ENCODE measurements around the gene F3.

Gene F3

GRCh38 chr1:94531664-94532063, 9.9 kb downstream of the F3 start:
- H3K27me3 Mint-ChIP-seq = peaks cover 48% of the 10 kb centered on the region
- no peak overlapping the region for H3K4me3 Mint-ChIP-seq

GRCh38 chr1:94530373-94530878, 11.1 kb downstream of the F3 start:
- no peaks in the 10 kb centered on the region for H3K36me3 Mint-ChIP-seq (ENCODE audit: insufficient read depth)
- DNase-seq (ENCODE audit: low spot score in 2 of 2) (no peak), ATAC-seq (replicated peaks; ENCODE audit: extremely low read depth, poor library complexity, severe bottlenecking) (no peak)
- H3K27ac Mint-ChIP-seq (ENCODE audit: low read depth) = no peak overlapping the region
- H3K4me1 Mint-ChIP-seq = no peaks in the 10 kb centered on the region
- H3K9me3 Mint-ChIP-seq = no peaks in the 10 kb centered on the region
- H3K27me3 Mint-ChIP-seq = peaks cover 36% of the 10 kb centered on the region
- no peak overlapping the region for H3K4me3 Mint-ChIP-seq

More at GRCh38 chr1:94531664-94532063, 9.9 kb downstream of the F3 start:
- no peak for DNase-seq (ENCODE audit: low spot score in 2 of 2)
- no peak overlapping the region for H3K27ac Mint-ChIP-seq (ENCODE audit: low read depth)
- no peaks in the 10 kb centered on the region for H3K9me3 Mint-ChIP-seq
- H3K36me3 Mint-ChIP-seq (ENCODE audit: insufficient read depth) = no peaks in the 10 kb centered on the region
- H3K4me1 Mint-ChIP-seq = no peaks in the 10 kb centered on the region
- ATAC-seq (replicated peaks; ENCODE audit: extremely low read depth, poor library complexity, severe bottlenecking) = no peak

- Mint-ChIP-seq H3K36me3 (ENCODE audit: insufficient read depth) (no peaks in the 10 kb centered on the region), H3K4me3 (no peak overlapping the region), H3K27me3 (peaks cover 25% of the 10 kb centered on the region), H3K27ac (ENCODE audit: low read depth) (no peak overlapping the region), H3K4me1 (no peaks in the 10 kb centered on the region), H3K9me3 (no peaks in the 10 kb centered on the region)
- ATAC-seq (replicated peaks; ENCODE audit: extremely low read depth, poor library complexity, severe bottlenecking) (no peak), DNase-seq (ENCODE audit: low spot score in 2 of 2) (no peak)
These were observed 12.1 kb downstream of the F3 start for GRCh38 chr1:94529416-94529815.

GRCh38 chr1:94528826-94529225, 12.7 kb downstream of the F3 start:
- no peak overlapping the region for H3K27ac Mint-ChIP-seq (ENCODE audit: low read depth)
- no peak for ATAC-seq (replicated peaks; ENCODE audit: extremely low read depth, poor library complexity, severe bottlenecking)
- H3K9me3 Mint-ChIP-seq = no peaks in the 10 kb centered on the region

GRCh38 chr1:94528299-94528698, 13.3 kb downstream of the F3 start:
- H3K4me3 Mint-ChIP-seq = no peak overlapping the region
- ATAC-seq (replicated peaks; ENCODE audit: extremely low read depth, poor library complexity, severe bottlenecking) = no peak
- no peak overlapping the region for H3K27ac Mint-ChIP-seq (ENCODE audit: low read depth)
- H3K9me3 Mint-ChIP-seq = no peaks in the 10 kb centered on the region
- peaks cover 16% of the 10 kb centered on the region for H3K27me3 Mint-ChIP-seq
- no peaks in the 10 kb centered on the region for H3K4me1 Mint-ChIP-seq
- no peaks in the 10 kb centered on the region for H3K36me3 Mint-ChIP-seq (ENCODE audit: insufficient read depth)
- DNase-seq (ENCODE audit: low spot score in 2 of 2) = no peak

More at GRCh38 chr1:94528826-94529225, 12.7 kb downstream of the F3 start:
- no peak overlapping the region for H3K4me3 Mint-ChIP-seq
- H3K27me3 Mint-ChIP-seq = peaks cover 20% of the 10 kb centered on the region
- DNase-seq (ENCODE audit: low spot score in 2 of 2) = no peak
- no peaks in the 10 kb centered on the region for H3K4me1 Mint-ChIP-seq
- no peaks in the 10 kb centered on the region for H3K36me3 Mint-ChIP-seq (ENCODE audit: insufficient read depth)

- Mint-ChIP-seq H3K36me3 (ENCODE audit: insufficient read depth) (no peaks in the 10 kb centered on the region), H3K27me3 (peaks cover 8% of the 10 kb centered on the region), H3K27ac (ENCODE audit: low read depth) (no peak overlapping the region), H3K9me3 (no peaks in the 10 kb centered on the region), H3K4me1 (no peaks in the 10 kb centered on the region), H3K4me3 (no peak overlapping the region)
- DNase-seq (ENCODE audit: low spot score in 2 of 2) = no peak
- ATAC-seq (replicated peaks; ENCODE audit: extremely low read depth, poor library complexity, severe bottlenecking) = no peak
These were observed 14.0 kb downstream of the F3 start for GRCh38 chr1:94527447-94528031.

- DNase-seq (ENCODE audit: low spot score in 2 of 2) = no peak
- Mint-ChIP-seq H3K36me3 (ENCODE audit: insufficient read depth) (no peaks in the 10 kb centered on the region), H3K4me1 (no peaks in the 10 kb centered on the region), H3K27ac (ENCODE audit: low read depth) (no peak overlapping the region), H3K4me3 (no peak overlapping the region), H3K27me3 (no peaks in the 10 kb centered on the region), H3K9me3 (no peaks in the 10 kb centered on the region)
- no peak for ATAC-seq (replicated peaks; ENCODE audit: extremely low read depth, poor library complexity, severe bottlenecking)
These were observed 15.2 kb downstream of the F3 start for GRCh38 chr1:94526152-94526980.

- Mint-ChIP-seq H3K27me3 (no peaks in the 10 kb centered on the region), H3K9me3 (no peaks in the 10 kb centered on the region), H3K36me3 (ENCODE audit: insufficient read depth) (peaks cover 4% of the 10 kb centered on the region), H3K4me3 (no peak overlapping the region), H3K4me1 (no peaks in the 10 kb centered on the region), H3K27ac (ENCODE audit: low read depth) (no peak overlapping the region)
- ATAC-seq (replicated peaks; ENCODE audit: extremely low read depth, poor library complexity, severe bottlenecking) (no peak), DNase-seq (ENCODE audit: low spot score in 2 of 2) (no peak)
These were observed 17.0 kb downstream of the F3 start for GRCh38 chr1:94524531-94524930.

GRCh38 chr1:94522304-94522703, 19.3 kb downstream of the F3 start:
- Mint-ChIP-seq H3K27ac (ENCODE audit: low read depth) (no peak overlapping the region), H3K4me3 (no peak overlapping the region), H3K27me3 (no peaks in the 10 kb centered on the region), H3K36me3 (ENCODE audit: insufficient read depth) (peaks cover 14% of the 10 kb centered on the region), H3K9me3 (no peaks in the 10 kb centered on the region), H3K4me1 (no peaks in the 10 kb centered on the region)
- DNase-seq (ENCODE audit: low spot score in 2 of 2) (no peak), ATAC-seq (replicated peaks; ENCODE audit: extremely low read depth, poor library complexity, severe bottlenecking) (no peak)

- ATAC-seq (replicated peaks; ENCODE audit: extremely low read depth, poor library complexity, severe bottlenecking) (no peak), DNase-seq (ENCODE audit: low spot score in 2 of 2) (no peak)
- no peak overlapping the region for H3K4me3 Mint-ChIP-seq
- H3K27ac Mint-ChIP-seq (ENCODE audit: low read depth) = no peak overlapping the region
- peaks cover 17% of the 10 kb centered on the region for H3K36me3 Mint-ChIP-seq (ENCODE audit: insufficient read depth)
- no peaks in the 10 kb centered on the region for H3K4me1 Mint-ChIP-seq
- no peaks in the 10 kb centered on the region for H3K27me3 Mint-ChIP-seq
- no peaks in the 10 kb centered on the region for H3K9me3 Mint-ChIP-seq
These were observed 22.2 kb downstream of the F3 start for GRCh38 chr1:94519351-94519750.

GRCh38 chr1:94515296-94515947, 26.1 kb downstream of the F3 start:
- Mint-ChIP-seq H3K4me3 (no peak overlapping the region), H3K4me1 (no peaks in the 10 kb centered on the region), H3K9me3 (no peaks in the 10 kb centered on the region), H3K27me3 (no peaks in the 10 kb centered on the region), H3K36me3 (ENCODE audit: insufficient read depth) (peaks cover 19% of the 10 kb centered on the region), H3K27ac (ENCODE audit: low read depth) (no peak overlapping the region)
- ATAC-seq (replicated peaks; ENCODE audit: extremely low read depth, poor library complexity, severe bottlenecking) (no peak), DNase-seq (ENCODE audit: low spot score in 2 of 2) (no peak)

GRCh38 chr1:94514095-94514727, 27.3 kb downstream of the F3 start:
- H3K9me3 Mint-ChIP-seq = no peaks in the 10 kb centered on the region
- no peak for ATAC-seq (replicated peaks; ENCODE audit: extremely low read depth, poor library complexity, severe bottlenecking)
- DNase-seq (ENCODE audit: low spot score in 2 of 2) = no peak
- H3K27me3 Mint-ChIP-seq = no peaks in the 10 kb centered on the region
- peaks cover 17% of the 10 kb centered on the region for H3K36me3 Mint-ChIP-seq (ENCODE audit: insufficient read depth)
- H3K27ac Mint-ChIP-seq (ENCODE audit: low read depth) = no peak overlapping the region
- H3K4me1 Mint-ChIP-seq = no peaks in the 10 kb centered on the region
- H3K4me3 Mint-ChIP-seq = no peak overlapping the region

Data from central memory CD8-positive, alpha-beta T cell (primary cell).